Tibial artery (tissue), 4 donors: ENCODE results near the gene TLE2.
"Not testable (repeated sequence)": the region's sequence is repeated elsewhere in the genome, so short reads cannot be mapped to it uniquely, and the experiment has no call there.

ENCODE experiments used
- DNase-seq, 2 donors: peaks; one replicate each; pipeline ENCODE4 v3.0.0-alpha.2; 2019
- H3K27ac ChIP-seq, 2 donors: fragments of 200-600 bp; sonication (generic) in 1 of 2; 1 replicate in 1 of 2; 2 replicates in 1 of 2; pipeline ENCODE4 v1.5.1; 2018 to 2019; ENCODE audit warnings: mild to moderate bottlenecking in 1 of 2
- H3K27me3 ChIP-seq, 2 donors: fragments of 200-600 bp; sonication (generic) in 1 of 2; one replicate each; pipeline versions ENCODE4 v1.5.1 to v1.6.0; 2016 to 2019
- H3K36me3 ChIP-seq, 3 donors: fragments of 200-600 bp; sonication (generic) in 2 of 3; one replicate each; pipeline ENCODE4 v1.5.1; 2016 to 2019; ENCODE audit warnings: mild to moderate bottlenecking in 2 of 3
- H3K4me1 ChIP-seq, 4 donors: fragments of 200-600 bp; sonication (generic) in 2 of 4; 1 replicate in 3 of 4; 2 replicates in 1 of 4; pipeline ENCODE4 v1.5.1; 2016 to 2019
- H3K4me3 ChIP-seq, 2 donors: fragments of 200-600 bp; sonication (generic) in 1 of 2; 1 replicate in 1 of 2; 2 replicates in 1 of 2; pipeline ENCODE4 v1.5.1; 2018 to 2019; ENCODE audit warnings: mild to moderate bottlenecking in 2 of 2
- H3K9me3 ChIP-seq, 3 donors: fragments of 200-600 bp; sonication (generic) in 1 of 3; one replicate each; pipeline ENCODE4 v1.5.1; 2016 to 2019
- CTCF ChIP-seq, 2 experiments: fragments of 200-600 bp in 1 of 2; fragments of 450-650 bp in 1 of 2; IDR thresholded peaks; one replicate each; pipeline ENCODE4 v1.5.1; 2017 to 2019; ENCODE audit warnings: antibody characterized with exemption in 2 of 2, mild to moderate bottlenecking in 1 of 2, moderate library complexity in 1 of 2
- intact Hi-C: fragments of 100-400 bp; cut with DNase I; formaldehyde crosslinking; loops from one replicate; pipeline ENCODE4 v1.15.0; 2023; ENCODE audit warnings: low total_unique reads

Gene TLE2

GRCh38 chr19:2993579-2993978, 35.5 kb downstream of the TLE2 start:
- Histone ChIP-seq H3K36me3 (peaks cover 0 to 8% (median 0%) of the 10 kb centered on the region in 3 donors), H3K9me3 (no peaks in the 10 kb centered on the region), H3K27ac (no peak overlapping the region), H3K4me1 (no peaks in the 10 kb centered on the region), H3K27me3 (peaks cover 0 to 19% of the 10 kb centered on the region in 2 donors), H3K4me3 (no peak overlapping the region)
- intact Hi-C loops = no loop called here
- no peak for DNase-seq
- TF ChIP-seq CTCF (IDR thresholded peaks at IDR 0.05) = no peak

DNA sequence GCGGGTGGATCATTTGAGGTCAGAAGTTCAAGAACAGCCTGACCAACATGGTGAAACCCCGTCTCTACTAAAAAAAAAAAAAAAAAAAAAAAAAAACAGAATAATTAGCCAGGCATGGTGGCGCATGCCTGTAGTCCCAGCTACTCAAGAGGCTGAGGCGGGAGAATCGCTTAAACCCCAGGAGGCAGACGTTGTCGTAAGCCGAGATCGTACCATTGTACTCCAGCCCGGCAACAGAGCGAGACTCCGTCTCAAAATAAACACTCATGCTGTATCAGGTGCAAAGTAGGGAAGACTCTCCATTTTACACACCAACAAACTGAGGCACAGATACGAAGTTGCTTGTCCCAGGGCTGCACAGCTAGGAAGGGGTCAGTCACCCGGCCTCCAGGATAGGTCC, 36.1 kb downstream of the TLE2 start:
- intact Hi-C loops = no loop called here
- TF ChIP-seq CTCF (IDR thresholded peaks at IDR 0.05) = no peak
- no peaks in the 10 kb centered on the region for H3K4me1 ChIP-seq
- no peak overlapping the region for H3K4me3 ChIP-seq
- no peak overlapping the region for H3K27ac ChIP-seq
- H3K36me3 ChIP-seq = peaks cover 0 to 5% (median 0%) of the 10 kb centered on the region in 3 donors
- H3K9me3 ChIP-seq = no peaks in the 10 kb centered on the region
- DNase-seq = no peak
- H3K27me3 ChIP-seq = peaks cover 0 to 19% of the 10 kb centered on the region in 2 donors

GRCh38 chr19:2992333-2992732, 36.7 kb downstream of the TLE2 start:
- intact Hi-C loops, H3K36me3 ChIP-seq, H3K27ac ChIP-seq, H3K4me3 ChIP-seq, DNase-seq, H3K4me1 ChIP-seq, H3K9me3 ChIP-seq: not testable (repeated sequence)
- peaks cover 0 to 19% of the 10 kb centered on the region in 2 donors for H3K27me3 ChIP-seq

- Histone ChIP-seq H3K36me3 (no peaks in the 10 kb centered on the region), H3K27ac (no peak overlapping the region), H3K4me1 (peaks cover 0 to 5% (median 3%) of the 10 kb centered on the region in 4 donors), H3K27me3 (peaks cover 0 to 13% of the 10 kb centered on the region in 2 donors), H3K9me3 (no peaks in the 10 kb centered on the region), H3K4me3 (no peak overlapping the region)
- intact Hi-C loops = no loop called here
- no peak for DNase-seq
- TF ChIP-seq CTCF (IDR thresholded peaks at IDR 0.05) = no peak
Observed at GRCh38 chr19:2989236-2989946, 39.7 kb downstream of the TLE2 start.

DNA sequence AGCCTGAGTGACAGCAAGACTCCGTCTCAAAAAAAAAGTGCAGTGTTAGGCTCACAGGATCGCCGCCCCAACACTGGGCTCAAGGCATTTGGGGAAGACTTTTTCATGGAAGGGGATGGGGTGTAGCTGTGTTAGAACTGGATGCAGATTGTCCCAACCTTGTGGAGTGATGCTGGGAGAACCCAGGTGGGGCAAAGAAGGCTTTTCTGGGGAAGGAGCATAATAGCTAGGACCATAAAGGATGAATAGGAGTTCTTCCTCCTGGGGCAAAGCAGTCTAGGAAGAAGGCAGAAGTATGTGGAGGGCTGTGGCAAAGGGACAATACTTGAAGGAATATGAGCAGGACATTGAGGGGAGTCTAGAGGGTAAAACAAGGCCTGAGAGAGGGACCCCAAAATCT, 40.5 kb downstream of the TLE2 start:
- DNase-seq = no peak
- no peak overlapping the region for H3K27ac ChIP-seq
- no peak for TF ChIP-seq CTCF (IDR thresholded peaks at IDR 0.05)
- no peaks in the 10 kb centered on the region for H3K9me3 ChIP-seq
- no peaks in the 10 kb centered on the region for H3K36me3 ChIP-seq
- H3K27me3 ChIP-seq = peaks cover 0 to 10% of the 10 kb centered on the region in 2 donors
- H3K4me3 ChIP-seq = no peak overlapping the region
- H3K4me1 ChIP-seq = peaks cover 0 to 14% (median 11%) of the 10 kb centered on the region in 4 donors
- intact Hi-C loops = no loop called here

- no peak for DNase-seq
- H3K27ac ChIP-seq = no peak overlapping the region
- H3K4me3 ChIP-seq = no peak overlapping the region
- TF ChIP-seq CTCF (IDR thresholded peaks at IDR 0.05) = no peak
- peaks cover 0 to 4% of the 10 kb centered on the region in 2 donors for H3K27me3 ChIP-seq
- intact Hi-C loops = no loop called here
- no peaks in the 10 kb centered on the region for H3K36me3 ChIP-seq
- peaks cover 5 to 21% (median 18%) of the 10 kb centered on the region in 4 donors for H3K4me1 ChIP-seq
- H3K9me3 ChIP-seq = no peaks in the 10 kb centered on the region
Observed at GRCh38 chr19:2987797-2988196, 41.3 kb downstream of the TLE2 start.
